Activated naive CD8-positive, alpha-beta T cell treated with anti-CD3 and anti-CD28 coated beads, Interleukin-2, amount 10 ng/mL, durations not matched to agents 7 days and 5 days (primary cell): ENCODE data around the gene SRSF8. TPM values are rescaled to one million over a fixed set of nuclear protein-coding genes. Genes with fewer than 3 reads are reported as not detected.
A peak's percentile ranks its signal among the peaks of the same experiment; 100 is the strongest.

Experiments
- ATAC-seq: fragments of 150-1000 bp; cut with Tn5 transposase; one replicate; pipeline ENCODE4 v1.10.0; 2021; ENCODE audit warnings: low read depth, moderate library complexity
- POLR2A ChIA-PET: fragments of 350-600 bp; sonication (Branson Sonifier 250); formaldehyde crosslinking; loops from one replicate; lab custom pipeline; 2021; ENCODE audit warnings: antibody characterized with exemption; lab: Charles Lee
- DNase-seq: peaks from one replicate; pipeline ENCODE4 v3.0.0; 2021
- H3K27ac Mint-ChIP-seq: one replicate; pipeline ENCODE4 v1.8.0; 2022; ENCODE audit warnings: mild to moderate bottlenecking, mixed read lengths
- H3K27me3 Mint-ChIP-seq: one replicate; pipeline ENCODE4 v1.8.0; 2022; ENCODE audit warnings: mild to moderate bottlenecking, moderate library complexity, mixed read lengths
- H3K36me3 Mint-ChIP-seq: one replicate; pipeline ENCODE4 v1.8.0; 2021; ENCODE audit warnings: mild to moderate bottlenecking, mixed read lengths
- H3K4me1 Mint-ChIP-seq: one replicate; pipeline ENCODE4 v1.8.0; 2021; ENCODE audit warnings: mixed read lengths
- H3K4me3 Mint-ChIP-seq: one replicate; pipeline ENCODE4 v1.8.0; 2022; ENCODE audit warnings: mild to moderate bottlenecking, moderate library complexity, mixed read lengths
- H3K9me3 Mint-ChIP-seq: one replicate; pipeline ENCODE4 v1.8.0; 2021; ENCODE audit warnings: mixed read lengths
- total RNA-seq, 2 experiments: library from RNA; stranded (reverse); gene quantifications; one replicate each; pipeline ENCODE4 v1.2.3, GENCODE V29; 2021

SRSF8 gene
- total RNA-seq, 2 experiments from 2014 or later, result 45.1 to 55.8 TPM

DNA sequence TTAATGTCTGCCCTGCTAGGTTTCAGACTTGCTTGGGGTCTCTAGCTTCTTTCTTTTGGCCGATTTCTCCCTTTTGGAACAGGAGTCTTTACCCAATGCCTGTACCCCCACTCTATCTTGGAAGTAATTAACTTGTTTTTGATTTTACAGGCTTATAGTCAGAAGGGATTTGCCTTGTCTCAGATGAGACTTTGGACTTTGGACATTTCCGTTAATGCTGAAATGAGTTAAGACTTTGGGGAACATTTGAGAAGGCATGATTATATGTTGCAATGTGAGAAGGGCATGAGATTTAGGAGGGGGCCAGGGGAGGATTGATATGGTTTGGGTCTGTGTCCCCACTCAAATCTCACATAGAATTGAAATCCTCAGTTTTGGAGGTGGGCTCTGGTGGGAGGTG lies 12.4 kb upstream of the SRSF8 start:
- no peaks in the 10 kb centered on the region for H3K4me1 Mint-ChIP-seq
- H3K27ac Mint-ChIP-seq, result no peak overlapping the region
- no peaks in the 10 kb centered on the region for H3K9me3 Mint-ChIP-seq
- no peak overlapping the region for H3K4me3 Mint-ChIP-seq
- no peaks in the 10 kb centered on the region for H3K36me3 Mint-ChIP-seq
- ATAC-seq, result no peak
- POLR2A ChIA-PET, result no interaction called here
- DNase-seq, result no peak
- H3K27me3 Mint-ChIP-seq, result peaks cover 31% of the 10 kb centered on the region

GRCh38 chr11:95055283-95055897 lies 11.3 kb upstream of the SRSF8 start:
- no peak overlapping the region for H3K27ac Mint-ChIP-seq
- no peak for ATAC-seq
- no peak for DNase-seq
- H3K4me1 Mint-ChIP-seq, result no peaks in the 10 kb centered on the region
- H3K36me3 Mint-ChIP-seq, result no peaks in the 10 kb centered on the region
- H3K9me3 Mint-ChIP-seq, result no peaks in the 10 kb centered on the region
- H3K4me3 Mint-ChIP-seq, result no peak overlapping the region
- peaks cover 35% of the 10 kb centered on the region for H3K27me3 Mint-ChIP-seq
- POLR2A ChIA-PET, result interaction anchor here (0.6 kb wide), 1 partner anchor 1205 kb away, joined by 3 read pairs; the partner anchor contains the start of gene VSTM5

DNA sequence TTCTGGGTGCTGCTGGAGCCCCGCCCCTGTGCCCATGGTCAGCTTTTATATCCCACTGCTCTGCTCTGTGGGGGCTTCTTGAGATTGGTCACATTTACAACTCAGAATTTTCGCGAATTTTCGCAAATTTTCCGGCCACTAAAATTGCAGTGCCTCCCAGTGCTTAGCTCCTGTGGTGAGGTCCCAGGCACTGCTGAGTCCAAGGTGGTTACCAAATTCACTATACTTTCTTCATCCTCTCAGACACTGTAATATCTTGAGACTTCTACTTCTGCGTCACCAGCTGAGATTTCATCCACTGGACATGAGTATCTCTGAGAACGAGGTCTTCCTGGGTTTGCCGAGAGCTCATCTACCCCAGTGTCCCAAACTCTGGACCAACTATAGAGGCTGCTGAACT lies 8.8 kb upstream of the SRSF8 start:
- POLR2A ChIA-PET, result no interaction called here
- Mint-ChIP-seq H3K36me3 (no peaks in the 10 kb centered on the region), H3K4me1 (no peaks in the 10 kb centered on the region), H3K9me3 (no peaks in the 10 kb centered on the region), H3K27me3 (peaks cover 43% of the 10 kb centered on the region), H3K27ac (no peak overlapping the region), H3K4me3 (no peak overlapping the region)
- DNase-seq, result no peak
- no peak for ATAC-seq

DNA sequence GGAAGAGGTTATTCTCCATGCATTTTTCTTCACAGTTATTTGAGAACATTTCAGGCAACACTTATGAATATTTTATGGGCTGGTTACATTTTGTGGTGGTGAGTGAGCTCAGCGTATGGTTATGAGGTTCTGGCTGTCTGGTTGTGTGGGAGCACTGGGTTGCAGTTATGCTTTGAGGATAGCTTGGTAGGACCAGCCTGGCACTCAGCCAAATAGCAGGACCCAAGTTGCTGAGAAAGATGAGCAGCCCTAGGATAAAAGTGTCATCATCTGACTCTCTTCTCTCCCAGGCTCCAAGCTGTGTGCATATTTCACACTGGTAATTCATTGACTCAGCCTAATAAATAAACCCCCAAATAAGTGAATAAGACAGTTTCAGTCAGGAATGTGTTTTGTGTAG lies 8.1 kb upstream of the SRSF8 start:
- POLR2A ChIA-PET, result no interaction called here
- Mint-ChIP-seq H3K4me3 (no peak overlapping the region), H3K27me3 (peaks cover 41% of the 10 kb centered on the region), H3K36me3 (no peaks in the 10 kb centered on the region), H3K27ac (no peak overlapping the region), H3K9me3 (no peaks in the 10 kb centered on the region), H3K4me1 (no peaks in the 10 kb centered on the region)
- ATAC-seq (no peak), DNase-seq (no peak)

DNA sequence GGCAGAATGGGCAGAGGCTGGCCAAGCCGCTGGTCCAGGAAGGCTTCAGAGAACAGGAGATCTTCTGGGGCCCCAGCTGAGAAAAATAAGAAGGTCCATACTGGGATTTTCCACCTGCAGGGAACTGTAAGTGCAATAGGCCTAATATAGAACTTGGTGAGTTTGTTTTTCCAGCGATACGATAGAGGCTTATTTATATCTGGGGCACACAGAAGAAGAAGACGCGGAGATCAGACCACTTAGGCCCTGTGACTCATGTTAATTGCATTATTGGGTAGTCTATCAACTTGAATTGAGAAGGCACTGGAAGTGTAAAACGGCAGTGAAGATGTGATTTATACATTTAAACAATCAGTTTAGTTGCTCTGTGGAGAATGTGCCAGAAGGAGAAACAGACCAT lies 7.7 kb upstream of the SRSF8 start:
- POLR2A ChIA-PET, result no interaction called here
- ATAC-seq (no peak), DNase-seq (no peak)
- Mint-ChIP-seq H3K4me3 (no peak overlapping the region), H3K4me1 (no peaks in the 10 kb centered on the region), H3K27ac (no peak overlapping the region), H3K9me3 (no peaks in the 10 kb centered on the region), H3K36me3 (no peaks in the 10 kb centered on the region), H3K27me3 (peaks cover 42% of the 10 kb centered on the region)

- POLR2A ChIA-PET, result no interaction called here
- H3K27ac Mint-ChIP-seq, result no peak overlapping the region
- H3K4me3 Mint-ChIP-seq, result no peak overlapping the region
- H3K27me3 Mint-ChIP-seq, result peaks cover 15% of the 10 kb centered on the region
- H3K9me3 Mint-ChIP-seq, result no peaks in the 10 kb centered on the region
- H3K4me1 Mint-ChIP-seq, result peaks cover 10% of the 10 kb centered on the region
- peaks cover 4% of the 10 kb centered on the region for H3K36me3 Mint-ChIP-seq
- DNase-seq (no peak), ATAC-seq (no peak)
These were observed 1.4 kb upstream of the SRSF8 start for GRCh38 chr11:95065336-95065735.

DNA sequence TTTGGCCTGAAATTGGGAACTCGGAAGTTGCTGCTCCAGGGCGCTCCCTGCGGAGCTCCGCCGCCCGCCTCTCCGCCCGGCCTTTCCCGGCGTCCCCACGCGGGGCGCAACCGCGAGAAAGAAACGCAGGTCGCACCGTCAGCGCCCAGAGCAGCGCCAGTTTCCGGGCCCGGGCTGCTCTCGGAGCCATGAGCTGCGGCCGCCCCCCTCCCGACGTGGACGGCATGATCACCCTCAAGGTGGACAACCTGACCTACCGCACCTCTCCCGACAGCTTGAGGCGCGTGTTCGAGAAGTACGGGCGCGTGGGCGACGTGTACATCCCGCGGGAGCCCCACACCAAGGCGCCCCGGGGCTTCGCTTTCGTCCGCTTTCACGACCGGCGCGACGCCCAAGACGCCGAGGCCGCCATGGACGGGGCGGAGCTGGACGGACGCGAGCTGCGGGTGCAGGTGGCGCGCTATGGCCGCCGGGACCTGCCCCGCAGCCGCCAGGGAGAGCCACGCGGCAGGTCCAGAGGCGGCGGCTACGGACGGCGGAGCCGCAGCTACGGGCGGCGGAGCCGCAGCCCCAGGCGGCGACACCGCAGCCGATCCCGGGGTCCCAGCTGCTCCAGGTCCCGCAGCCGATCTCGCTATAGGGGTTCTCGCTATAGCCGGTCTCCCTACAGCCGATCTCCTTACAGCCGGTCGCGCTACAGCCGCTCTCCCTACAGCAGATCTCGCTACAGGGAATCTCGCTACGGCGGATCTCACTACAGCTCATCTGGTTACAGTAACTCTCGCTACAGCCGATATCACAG lies 521 bp downstream of the SRSF8 start:
- Mint-ChIP-seq H3K27ac (peak overlapping the region; percentile 92), H3K4me1 (peaks cover 15% of the 10 kb centered on the region), H3K9me3 (no peaks in the 10 kb centered on the region), H3K36me3 (peaks cover 9% of the 10 kb centered on the region), H3K4me3 (peak overlapping the region; percentile 88), H3K27me3 (peaks cover 7% of the 10 kb centered on the region)
- DNase-seq (peak; percentile 82), ATAC-seq (peak; percentile 71)
- POLR2A ChIA-PET, result interaction anchor here (0.7 to 4.4 kb wide), 20 partner anchors 15 to 1322 kb away, joined by 3 to 152 read pairs (median 6); partner anchors contain the start of genes ANKRD49, CCDC82, CEP57 and CWC15

DNA sequence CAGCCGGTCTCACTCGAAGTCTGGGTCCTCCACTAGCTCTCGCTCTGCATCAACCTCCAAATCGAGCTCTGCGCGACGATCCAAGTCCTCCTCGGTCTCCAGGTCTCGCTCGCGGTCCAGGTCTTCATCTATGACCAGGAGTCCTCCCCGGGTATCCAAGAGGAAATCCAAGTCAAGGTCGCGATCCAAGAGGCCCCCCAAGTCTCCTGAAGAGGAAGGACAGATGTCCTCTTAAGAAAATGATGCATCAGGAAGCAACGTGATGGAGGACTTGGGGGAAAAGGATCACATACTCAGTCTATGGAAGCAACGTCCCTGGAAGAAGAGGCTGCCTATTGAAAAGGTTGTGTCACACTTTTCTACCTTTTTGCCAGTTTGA lies 1.1 kb downstream of the SRSF8 start:
- no peak for DNase-seq
- Mint-ChIP-seq H3K27ac (peak overlapping the region; percentile 92), H3K4me3 (peak overlapping the region; percentile 88), H3K9me3 (no peaks in the 10 kb centered on the region), H3K36me3 (peaks cover 9% of the 10 kb centered on the region), H3K4me1 (peaks cover 15% of the 10 kb centered on the region), H3K27me3 (peaks cover 5% of the 10 kb centered on the region)
- no peak for ATAC-seq
- POLR2A ChIA-PET, result interaction anchor here (0.7 to 4.4 kb wide), 18 partner anchors 14 to 1322 kb away, joined by 3 to 152 read pairs (median 6); partner anchors contain the start of genes ANKRD49, CCDC82, CEP57 and CWC15

DNA sequence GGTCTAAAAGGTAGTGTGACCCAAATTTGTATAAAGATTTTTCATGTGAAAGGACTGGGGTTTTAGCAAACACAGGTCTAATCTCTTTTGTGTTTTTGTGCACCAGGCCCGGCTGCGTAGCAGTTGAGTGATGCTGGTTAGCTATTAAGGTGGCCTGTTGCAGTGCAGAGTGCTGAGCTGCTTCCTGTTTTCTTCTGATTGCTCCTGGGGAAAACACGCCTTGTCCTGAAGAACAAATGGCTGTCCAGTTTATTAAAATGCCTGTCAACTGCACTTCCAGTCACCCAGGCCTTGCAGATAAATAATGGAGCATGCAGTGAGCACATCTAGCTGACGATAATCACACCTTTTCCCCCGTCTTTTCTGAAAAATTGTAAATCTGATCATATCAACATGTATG lies 1.8 kb downstream of the SRSF8 start:
- peak overlapping the region; percentile 92 for H3K27ac Mint-ChIP-seq
- POLR2A ChIA-PET, result interaction anchor here (0.7 to 4.4 kb wide), 10 partner anchors 22 to 1260 kb away, joined by 3 to 152 read pairs (median 8); partner anchors contain the start of genes CEP57, CWC15, ENDOD1 and FAM76B
- H3K4me1 Mint-ChIP-seq, result peaks cover 15% of the 10 kb centered on the region
- no peaks in the 10 kb centered on the region for H3K9me3 Mint-ChIP-seq
- H3K27me3 Mint-ChIP-seq, result peaks cover 1% of the 10 kb centered on the region
- H3K4me3 Mint-ChIP-seq, result peak overlapping the region; percentile 88
- DNase-seq (peak; percentile 62), ATAC-seq (peak; percentile 75)
- peaks cover 9% of the 10 kb centered on the region for H3K36me3 Mint-ChIP-seq

DNA sequence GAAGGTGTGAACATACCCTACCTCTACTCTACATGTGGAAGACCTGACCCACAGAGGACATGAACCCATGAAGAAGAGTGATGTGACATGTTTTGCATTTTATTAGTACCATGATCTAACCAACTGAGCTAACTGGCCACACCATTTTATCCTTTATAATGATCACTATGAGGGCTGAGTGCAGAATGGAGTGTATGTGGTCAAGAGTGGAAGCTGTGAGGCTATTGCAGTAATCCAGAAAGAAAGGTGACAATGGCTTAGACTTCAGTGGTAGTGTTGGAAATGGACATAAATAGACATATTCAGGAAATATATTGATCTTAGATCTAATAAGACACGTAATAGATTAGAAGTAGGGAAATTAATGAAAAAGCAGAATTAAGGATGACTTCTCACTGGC lies 3.8 kb downstream of the SRSF8 start:
- Mint-ChIP-seq H3K9me3 (no peaks in the 10 kb centered on the region), H3K27me3 (no peaks in the 10 kb centered on the region), H3K4me1 (peaks cover 15% of the 10 kb centered on the region), H3K4me3 (no peak overlapping the region), H3K27ac (no peak overlapping the region), H3K36me3 (peaks cover 9% of the 10 kb centered on the region)
- no peak for DNase-seq
- POLR2A ChIA-PET, result interaction anchor here (3.9 to 4.4 kb wide), 2 partner anchors 20 to 81 kb away, joined by 50 to 152 read pairs; partner anchors contain the start of gene ENDOD1
- ATAC-seq, result no peak

GRCh38 chr11:95072948-95073347 lies 6.2 kb downstream of the SRSF8 start:
- Mint-ChIP-seq H3K4me3 (no peak overlapping the region), H3K9me3 (no peaks in the 10 kb centered on the region), H3K4me1 (peaks cover 18% of the 10 kb centered on the region), H3K27ac (no peak overlapping the region), H3K27me3 (no peaks in the 10 kb centered on the region), H3K36me3 (peaks cover 9% of the 10 kb centered on the region)
- no peak for ATAC-seq
- DNase-seq, result no peak
- POLR2A ChIA-PET, result interaction anchor here (1.6 to 1.7 kb wide), 2 partner anchors 12 to 78 kb away, joined by 3 to 6 read pairs; no protein-coding TSS in a partner anchor

- DNase-seq, result no peak
- no peak overlapping the region for H3K27ac Mint-ChIP-seq
- H3K9me3 Mint-ChIP-seq, result no peaks in the 10 kb centered on the region
- POLR2A ChIA-PET, result interaction anchor here (0.7 kb wide), 1 partner anchor 15 kb away, joined by 3 read pairs; no protein-coding TSS in a partner anchor
- peaks cover 5% of the 10 kb centered on the region for H3K36me3 Mint-ChIP-seq
- H3K4me3 Mint-ChIP-seq, result no peak overlapping the region
- peaks cover 21% of the 10 kb centered on the region for H3K4me1 Mint-ChIP-seq
- ATAC-seq, result no peak
- H3K27me3 Mint-ChIP-seq, result no peaks in the 10 kb centered on the region
These were observed 8.3 kb downstream of the SRSF8 start for GRCh38 chr11:95074792-95075563.

DNA sequence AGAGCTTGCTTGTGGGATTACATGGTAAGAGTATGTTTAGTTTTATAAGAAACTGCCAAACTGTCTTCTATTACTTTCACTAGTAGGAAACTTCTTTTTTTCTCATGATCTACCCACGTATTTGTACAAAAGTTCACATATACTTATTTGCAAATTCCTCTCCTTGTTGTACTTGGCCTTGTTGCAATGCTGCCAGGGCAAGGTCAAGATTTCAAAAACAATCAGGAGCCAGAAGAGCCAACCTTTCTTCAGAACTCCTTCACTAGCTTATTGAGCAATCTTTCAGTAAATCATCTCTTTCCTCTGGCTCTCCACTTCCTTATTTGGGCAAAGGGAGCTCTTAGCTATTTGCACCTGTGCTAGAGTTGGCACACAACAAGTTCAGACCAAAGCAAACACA lies 9.7 kb downstream of the SRSF8 start:
- no peaks in the 10 kb centered on the region for H3K36me3 Mint-ChIP-seq
- DNase-seq (no peak), ATAC-seq (no peak)
- H3K4me3 Mint-ChIP-seq, result no peak overlapping the region
- no peak overlapping the region for H3K27ac Mint-ChIP-seq
- H3K4me1 Mint-ChIP-seq, result peaks cover 16% of the 10 kb centered on the region
- H3K27me3 Mint-ChIP-seq, result no peaks in the 10 kb centered on the region
- POLR2A ChIA-PET, result interaction anchor here (0.6 to 1.5 kb wide), 2 partner anchors 13 to 689 kb away, joined by 5 to 9 read pairs; partner anchors contain the start of gene ENDOD1
- H3K9me3 Mint-ChIP-seq, result no peaks in the 10 kb centered on the region
